HepG2 (cell line): ENCODE measurements around the gene LANCL1. TPM values are rescaled to one million over a fixed set of nuclear protein-coding genes. Genes with fewer than 3 reads are reported as not detected.

ENCODE experiments used
- ATAC-seq: fragments of 200-7000 bp; cut with Tn5 transposase; 3 replicates; pipeline ENCODE4 v1.9.1; 2020; ENCODE audit warnings: mild to moderate bottlenecking, moderate library complexity
- BruUV-seq: library from RNA; stranded (reverse); fragments of 400-500 nt; replicated peaks from 2 replicates; lab custom pipeline; 2021; lab: Mats Ljungman, UMichigan
- CTCF ChIA-PET: fragments of 300-600 bp; formaldehyde crosslinking; extraction: SDS; loops from one replicate; lab custom pipeline; 2021; ENCODE audit warnings: low total read pairs, inconsistent platforms, low intra/inter-chr PET ratio; lab: Yijun Ruan, JAX
- POLR2A ChIA-PET: fragments of 350-600 bp; sonication (Branson Sonifier 250); formaldehyde crosslinking; loops from one replicate; lab custom pipeline; 2020; ENCODE audit warnings: antibody characterized with exemption, inconsistent platforms; lab: Yijun Ruan, JAX
- DNase-seq: peaks from one replicate; pipeline ENCODE4 v3.0.0-alpha.2; 2015; ENCODE audit warnings: low spot score
- FAIRE-seq: peaks from 3 replicates; lab custom pipeline; 2011; peaks lifted over from hg19 to GRCh38; lab: Jason Lieb, UNC
- H2AFZ ChIP-seq: one replicate; pipeline ENCODE4 v1.6.1; 2011; ENCODE audit warnings: low read length, inconsistent platforms
- H3K27ac ChIP-seq: fragments of 300-600 bp; 3 replicates; pipeline ENCODE4 v1.8.0; 2011; ENCODE audit warnings: mixed run types, mild to moderate bottlenecking, mixed read lengths, low read length, inconsistent platforms; ENCODE audit not compliant: insufficient read depth; ENCODE audit errors: extremely low read length
- H3K27me3 ChIP-seq, 2 experiments: fragments of 200-600 bp in 1 of 2; 2 replicates in 1 of 2; 3 replicates in 1 of 2; pipeline versions ENCODE4 v1.6.0 to v1.8.0; 2011; ENCODE audit warnings: low read length in 2 of 2, mild to moderate bottlenecking in 2 of 2, moderate library complexity in 2 of 2, inconsistent platforms in 1 of 2; ENCODE audit not compliant: insufficient read depth in 2 of 2, control insufficient read depth in 1 of 2
- H3K36me3 ChIP-seq, 2 experiments: fragments of 200-600 bp in 1 of 2; replicated peaks in 1 of 2; 2 replicates in 1 of 2; 3 replicates in 1 of 2; pipeline versions ENCODE4 v1.5.1 to v1.8.0; 2011; ENCODE audit warnings: low read length in 2 of 2, inconsistent platforms in 1 of 2; ENCODE audit not compliant: insufficient read depth in 2 of 2, control insufficient read depth in 1 of 2
- H3K4me1 ChIP-seq: 2 replicates; pipeline ENCODE4 v1.5.1; 2012; ENCODE audit warnings: low read length, inconsistent platforms; ENCODE audit not compliant: insufficient read depth
- H3K4me2 ChIP-seq: 2 replicates; pipeline ENCODE4 v1.6.0; 2011; ENCODE audit warnings: low read depth, low read length, inconsistent platforms
- H3K4me3 ChIP-seq, 3 experiments: fragments of 200-600 bp in 1 of 3; sonication (generic), shearing (Covaris generic) in 1 of 3; replicated peaks in 1 of 3; 2 replicates each; pipeline ENCODE4 v1.5.1; 2011 to 2016; ENCODE audit warnings: low read length in 3 of 3, inconsistent platforms in 2 of 3, low read depth in 2 of 3, mild to moderate bottlenecking in 2 of 3, control low read depth in 1 of 3, mixed read lengths in 1 of 3; ENCODE audit not compliant: insufficient read depth in 1 of 3
- H3K79me2 ChIP-seq: one replicate; pipeline ENCODE4 v1.6.1; 2011; ENCODE audit warnings: low read length, inconsistent platforms; ENCODE audit not compliant: insufficient read depth
- H3K9ac ChIP-seq: 2 replicates; pipeline ENCODE4 v1.6.0; 2011; ENCODE audit warnings: mild to moderate bottlenecking, low read depth, low read length, inconsistent platforms; ENCODE audit not compliant: insufficient read depth
- H3K9me3 ChIP-seq: 2 replicates; pipeline ENCODE4 v1.5.1; 2012; ENCODE audit warnings: mild to moderate bottlenecking, low read length
- H4K20me1 ChIP-seq: 2 replicates; pipeline ENCODE4 v1.6.0; 2011; ENCODE audit warnings: inconsistent platforms, mild to moderate bottlenecking, low read length, moderate library complexity; ENCODE audit not compliant: insufficient read depth
- MXI1 ChIP-seq: IDR thresholded peaks from 3 replicates; pipeline ENCODE4 v1.6.1; 2012; ENCODE audit warnings: low read depth, low read length, inconsistent platforms, borderline replicate concordance
- ZNF180 ChIP-seq: sonication (generic); formaldehyde crosslinking; IDR thresholded peaks from 2 replicates; pipeline ENCODE4 v1.4.0; 2020; ENCODE audit warnings: low read depth, missing genetic modification reagents, borderline replicate concordance
- ZNF256 ChIP-seq: sonication (generic); formaldehyde crosslinking; conservative IDR thresholded peaks from 2 replicates; pipeline ENCODE4 v1.4.0; 2020; ENCODE audit warnings: missing genetic modification reagents
- ZNF550 ChIP-seq: sonication (generic); formaldehyde crosslinking; IDR thresholded peaks from 2 replicates; pipeline ENCODE4 v1.4.0; 2020; ENCODE audit warnings: mild to moderate bottlenecking, missing genetic modification reagents, borderline replicate concordance
- ZNF563 ChIP-seq: sonication (generic); formaldehyde crosslinking; IDR thresholded peaks from 2 replicates; pipeline ENCODE4 v1.8.0; 2022; ENCODE audit warnings: mild to moderate bottlenecking, moderate library complexity, missing genetic modification reagents
- ZNF704 ChIP-seq: sonication (generic); formaldehyde crosslinking; IDR thresholded peaks from 2 replicates; pipeline ENCODE4 v1.8.1; 2023; ENCODE audit warnings: mild to moderate bottlenecking, inconsistent platforms, moderate library complexity, missing genetic modification reagents, borderline replicate concordance
- WGBS: methylation state at CpG from one replicate; pipeline ENCODE4 v1.1.6; 2017; ENCODE audit warnings: low lambda C conversion rate; 5-methylcytosine and 5-hydroxymethylcytosine counted together
- in situ Hi-C: cut with HindIII; loops from 2 replicates; pipeline ENCODE4 v1.10.0; 2017; ENCODE audit warnings: low pct_unique_long_range_greater_than_20kb; ENCODE audit not compliant: extremely low pct_ligation_motif_present
- intact Hi-C: fragments of 100-400 bp; cut with micrococcal nuclease; formaldehyde crosslinking; loops from one replicate; pipeline ENCODE4 v1.10.0; 2022; ENCODE audit not compliant: unreplicated experiment
- polyA plus RNA-seq, 8 experiments: library from polyadenylated mRNA; depleted of rRNA in 3 of 8; stranded (reverse) in 7 of 8; unstranded in 1 of 8; fragments of >200 nt; fragmentation: Illumina TruSeq in 4 of 8; extraction: Trizol in 4 of 8; gene quantifications; 2 replicates each; pipeline versions ENCODE4 v1.2.1 to v1.2.3, GENCODE V29; 2011 to 2016; ENCODE audit warnings: low read depth in 4 of 8, missing spikeins in 1 of 8, mixed read lengths in 1 of 8; ENCODE audit not compliant: insufficient read depth in 1 of 8
- total RNA-seq, 5 experiments: library from RNA; depleted of rRNA; stranded (reverse); fragments of >200 nt; fragmentation: Illumina TruSeq; extraction: Trizol; gene quantifications; 2 replicates each; pipeline ENCODE4 v1.2.3, GENCODE V29; 2016; ENCODE audit warnings: low read depth in 1 of 5
- TF ChIP-seq, protein P1 (sequence below), 2 experiments: fragments of 450-650 bp in 1 of 2; sonication (generic) in 1 of 2; formaldehyde crosslinking; IDR thresholded peaks; 2 replicates each; pipeline versions ENCODE4 v1.5.0 to v1.8.0; 2020 to 2022; ENCODE audit warnings: mild to moderate bottlenecking in 1 of 2, missing genetic modification reagents in 1 of 2

The LANCL1 gene
- total and polyA plus RNA-seq, 2 of the 13 experiments (the other 11 are each of a cell fraction or from before 2014, with no cell fraction given): 53.5 to 67.7 TPM

GRCh38 chr2:210519594-210519993 lies 43.0 kb upstream of the LANCL1 start:
- H3K4me2 ChIP-seq: no peak overlapping the region
- H3K27me3 ChIP-seq: no peaks in the 10 kb centered on the region
- no peak overlapping the region for H3K27ac ChIP-seq
- ChIA-PET POLR2A (no interaction called here), CTCF (no interaction called here)
- DNase-seq (no peak), ATAC-seq (no peak), FAIRE-seq (no peak)
- no peak overlapping the region for H3K4me3 ChIP-seq
- intact Hi-C loops: no loop called here
- in situ Hi-C loops: no loop called here
- no peaks in the 10 kb centered on the region for H3K36me3 ChIP-seq
- H3K4me1 ChIP-seq: peaks cover 31% of the 10 kb centered on the region
- no peak overlapping the region for H2AFZ ChIP-seq
- TF ChIP-seq MXI1 (no peak), ZNF550 (CRISPR knock-in tag) (no peak), ZNF704 (CRISPR knock-in tag) (no peak), ZNF180 (CRISPR knock-in tag) (no peak), ZNF256 (CRISPR knock-in tag) (no peak), ZNF563 (CRISPR knock-in tag) (no peak)
- TF ChIP-seq, protein P1, sequence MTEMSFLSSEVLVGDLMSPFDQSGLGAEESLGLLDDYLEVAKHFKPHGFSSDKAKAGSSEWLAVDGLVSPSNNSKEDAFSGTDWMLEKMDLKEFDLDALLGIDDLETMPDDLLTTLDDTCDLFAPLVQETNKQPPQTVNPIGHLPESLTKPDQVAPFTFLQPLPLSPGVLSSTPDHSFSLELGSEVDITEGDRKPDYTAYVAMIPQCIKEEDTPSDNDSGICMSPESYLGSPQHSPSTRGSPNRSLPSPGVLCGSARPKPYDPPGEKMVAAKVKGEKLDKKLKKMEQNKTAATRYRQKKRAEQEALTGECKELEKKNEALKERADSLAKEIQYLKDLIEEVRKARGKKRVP (CRISPR knock-in tag; IDR thresholded peaks at IDR 0.05): no peak
- H3K79me2 ChIP-seq: no peaks in the 10 kb centered on the region
- H3K9ac ChIP-seq: no peak overlapping the region
- 97% methylated on average over 5 of the region's 5 CpGs for WGBS
- no TSS peak for BruUV-seq
- no peaks in the 10 kb centered on the region for H3K9me3 ChIP-seq
- no peaks in the 10 kb centered on the region for H4K20me1 ChIP-seq
